Stimulated activated naive CD4-positive, alpha-beta T cell (primary cell): Measurements from ENCODE around the gene ENDOD1.
"Not testable (repeated sequence)": the region's sequence is repeated elsewhere in the genome, so short reads cannot be mapped to it uniquely, and the experiment has no call there.

Experiments used
- DNase-seq, 6 experiments: peaks; one replicate each; lab custom pipeline; 2025; lab: John Stamatoyannopoulos, UW

ENDOD1 gene

GRCh38 chr11:95103701-95104100, 14.1 kb downstream of the ENDOD1 start:
- DNase-seq, result no peak

- no peak for DNase-seq
These were observed 14.6 kb downstream of the ENDOD1 start for GRCh38 chr11:95104121-95104830.

- DNase-seq, result no peak
These were observed 15.2 kb downstream of the ENDOD1 start for GRCh38 chr11:95104856-95105255.

GRCh38 chr11:95108159-95108611, 18.5 kb downstream of the ENDOD1 start:
- DNase-seq, result no peak

- DNase-seq, result no peak
These were observed 19.3 kb downstream of the ENDOD1 start for GRCh38 chr11:95108671-95109551.

GRCh38 chr11:95111471-95111870, 21.8 kb downstream of the ENDOD1 start:
- DNase-seq, result not testable (repeated sequence)

- DNase-seq, result no peak
These were observed 22.4 kb downstream of the ENDOD1 start for GRCh38 chr11:95111923-95112540.

- DNase-seq, result no peak
These were observed 26.0 kb downstream of the ENDOD1 start for GRCh38 chr11:95115597-95115996.

GRCh38 chr11:95119361-95120060, 29.9 kb downstream of the ENDOD1 start:
- no peak for DNase-seq

GRCh38 chr11:95121698-95122097, 32.1 kb downstream of the ENDOD1 start:
- DNase-seq, result no peak

GRCh38 chr11:95123556-95123955, 33.9 kb downstream of the ENDOD1 start:
- no peak for DNase-seq

GRCh38 chr11:95128602-95129001, 39.0 kb downstream of the ENDOD1 start:
- no peak for DNase-seq

- DNase-seq, result no peak
These were observed 43.3 kb downstream of the ENDOD1 start for GRCh38 chr11:95132956-95133355.

GRCh38 chr11:95134491-95134890, 44.8 kb downstream of the ENDOD1 start:
- no peak for DNase-seq

- DNase-seq, result no peak
These were observed 45.5 kb downstream of the ENDOD1 start for GRCh38 chr11:95135155-95135554.

GRCh38 chr11:95135880-95136279, 46.2 kb downstream of the ENDOD1 start:
- DNase-seq, result no peak

- DNase-seq, result not testable (repeated sequence)
These were observed 47.1 kb downstream of the ENDOD1 start for GRCh38 chr11:95136747-95137146.

- DNase-seq, result no peak
These were observed 47.7 kb downstream of the ENDOD1 start for GRCh38 chr11:95137299-95137698.

- DNase-seq, result peak in 1 of 6 experiments; percentile 2
These were observed 48.8 kb downstream of the ENDOD1 start for GRCh38 chr11:95138448-95138847.

GRCh38 chr11:95140397-95141033, 50.9 kb downstream of the ENDOD1 start:
- no peak for DNase-seq

- DNase-seq, result no peak
These were observed 52.8 kb downstream of the ENDOD1 start for GRCh38 chr11:95142431-95142830.
